ENCODE measurements around the gene LYPD1.

Gene LYPD1

GRCh38 chr2:132668189-132668823 lies 1.7 kb downstream of the LYPD1 start:
- DNase-seq = no peak

- DNase-seq = no peak
Measured at GRCh38 chr2:132667706-132668105, 2.3 kb downstream of the LYPD1 start.

GRCh38 chr2:132665401-132666140 lies 4.4 kb downstream of the LYPD1 start:
- no peak for DNase-seq

- DNase-seq = no peak
Measured at GRCh38 chr2:132664096-132664495, 5.9 kb downstream of the LYPD1 start.

GRCh38 chr2:132662732-132663131 lies 7.3 kb downstream of the LYPD1 start:
- DNase-seq = no peak

GRCh38 chr2:132659331-132659730 lies 10.7 kb downstream of the LYPD1 start:
- DNase-seq = no peak

GRCh38 chr2:132656266-132656975 lies 13.6 kb downstream of the LYPD1 start:
- no peak for DNase-seq

- DNase-seq = no peak
Measured at GRCh38 chr2:132654968-132655367, 15.0 kb downstream of the LYPD1 start.

- no peak for DNase-seq
Measured at GRCh38 chr2:132654335-132654734, 15.7 kb downstream of the LYPD1 start.

GRCh38 chr2:132652474-132652873 lies 17.5 kb downstream of the LYPD1 start:
- DNase-seq = no peak

GRCh38 chr2:132651115-132652045 lies 18.6 kb downstream of the LYPD1 start:
- no peak for DNase-seq

- DNase-seq = no peak
Measured at GRCh38 chr2:132646540-132647108, 23.4 kb downstream of the LYPD1 start.

- DNase-seq = no peak
Measured at GRCh38 chr2:132645722-132646539, 24.1 kb downstream of the LYPD1 start.

GRCh38 chr2:132645176-132645575 lies 24.8 kb downstream of the LYPD1 start:
- no peak for DNase-seq

GRCh38 chr2:132642415-132642814 lies 27.6 kb downstream of the LYPD1 start:
- no peak for DNase-seq

GRCh38 chr2:132641819-132642218 lies 28.2 kb downstream of the LYPD1 start:
- no peak for DNase-seq

GRCh38 chr2:132640116-132640515 lies 29.9 kb downstream of the LYPD1 start:
- DNase-seq = no peak

GRCh38 chr2:132638313-132639040 lies 31.5 kb downstream of the LYPD1 start:
- DNase-seq = no peak

- DNase-seq = no peak
Measured at GRCh38 chr2:132636346-132636745, 33.7 kb downstream of the LYPD1 start.

GRCh38 chr2:132633635-132634034 lies 36.4 kb downstream of the LYPD1 start:
- no peak for DNase-seq

Data from CD4-positive, alpha-beta T cell treated with Interleukin-12 subunit alpha and Interleukin-12 subunit beta, for 1 hour (primary cell).